LNCAP (cell line): ENCODE measurements around the gene ARID3A.

Source experiments
- CTCF ChIP-seq: fragments of 450-650 bp; IDR thresholded peaks from 2 replicates; pipeline ENCODE4 v1.5.1; 2017; ENCODE audit warnings: mild to moderate bottlenecking

Gene ARID3A

GRCh38 chr19:884420-885211, 41.2 kb upstream of the ARID3A start:
- no peak for TF ChIP-seq CTCF

- no peak for TF ChIP-seq CTCF
These were observed 40.2 kb upstream of the ARID3A start for GRCh38 chr19:885536-886224.

- TF ChIP-seq CTCF, result no peak
These were observed 38.8 kb upstream of the ARID3A start for GRCh38 chr19:887072-887471.

GRCh38 chr19:887599-887998, 38.2 kb upstream of the ARID3A start:
- no peak for TF ChIP-seq CTCF

GRCh38 chr19:888581-889385, 37.1 kb upstream of the ARID3A start:
- TF ChIP-seq CTCF, result no peak

- TF ChIP-seq CTCF, result no peak
These were observed 36.1 kb upstream of the ARID3A start for GRCh38 chr19:889662-890295.

GRCh38 chr19:890831-891230, 35.0 kb upstream of the ARID3A start:
- no peak for TF ChIP-seq CTCF
